Measurements from ENCODE around the gene STARD10. TPM values are rescaled to one million over a fixed set of nuclear protein-coding genes. Genes with fewer than 3 reads are reported as not detected.

Gene STARD10
- total RNA-seq = 20.7 and 41.2 TPM in 2 replicates

GRCh38 chr11:72793425-72794367 is at the start of gene STARD10:
TSS of gene STARD10 (minus strand) at chr11:72794047. CDS start at chr11:72781181, 12,866 bp downstream.

GRCh38 chr11:72814286-72815109 is 20.7 kb upstream of the STARD10 start, which contains the start of gene ATG16L2:
TSS of gene ATG16L2 (plus strand) at chr11:72814411. CDS start at chr11:72814446, 35 bp downstream.

GRCh38 chr11:72752088-72752914 is 41.5 kb downstream of the STARD10 start, which contains the start of gene ARAP1:
TSS of gene ARAP1 (minus strand) at chr11:72752408. CDS start at chr11:72727128, 25,280 bp downstream.

Small RNA genes lying within 50 kb of the gene (small RNA-seq; reads per million reads assigned to genes)
- not detected for gene MIR4692
- gene RF00019 = not detected

Other genes starting within 250 kb of the STARD10 start
- 93.7 and 104 TPM in 2 replicates for gene PDE2A, start 119.6 kb downstream of the STARD10 start, total RNA-seq
- 52.9 and 68.3 TPM in 2 replicates for gene ARAP1, start 41.6 kb downstream of the STARD10 start, total RNA-seq
- 10.8 and 14.0 TPM in 2 replicates for gene ATG16L2, start 20.4 kb upstream of the STARD10 start, total RNA-seq

All from vein endothelial cell (primary cell).